ENCODE measurements around the gene ICAM4. TPM values are rescaled to one million over a fixed set of nuclear protein-coding genes. Genes with fewer than 3 reads are reported as not detected.
A peak's percentile ranks its signal among the peaks of the same experiment; 100 is the strongest.

The ICAM4 gene
- polyA plus RNA-seq, 1 donor from 2014 or later = not detected

GRCh38 chr19:10252707-10253106 lies 34.0 kb upstream of the ICAM4 start:
- peak overlapping the region; percentile 92 for H3K4me3 ChIP-seq (ENCODE audit: low read length)
- H3K79me2 ChIP-seq (replicated peaks; ENCODE audit: insufficient read depth, low read length) = peaks cover 7% of the 10 kb centered on the region
- no peaks in the 10 kb centered on the region for H4K20me1 ChIP-seq (ENCODE audit: insufficient read depth)
- H3K9me3 ChIP-seq (ENCODE audit: low read length) = no peaks in the 10 kb centered on the region
- H3K27ac ChIP-seq (ENCODE audit: low read length) = peak overlapping the region; percentile 77
- H2AFZ ChIP-seq (ENCODE audit: low read depth, low read length) = peak overlapping the region; percentile 86
- H3F3A ChIP-seq (ENCODE audit: insufficient read depth, low read length, poor library complexity, severe bottlenecking) = no peaks in the 10 kb centered on the region
- peak overlapping the region; percentile 78 for H3K9ac ChIP-seq (ENCODE audit: low read length)
- H3K4me2 ChIP-seq (ENCODE audit: low read length) = peak overlapping the region; percentile 97
- no peaks in the 10 kb centered on the region for H3K9me2 ChIP-seq (ENCODE audit: insufficient read depth, low read length)
- no peak for TF ChIP-seq POLR2AphosphoS5 (IDR thresholded peaks at IDR 0.05)
- no peak for TF ChIP-seq REST (IDR thresholded peaks at IDR 0.05; ENCODE audit: borderline replicate concordance)
- TF ChIP-seq MXI1 (conservative IDR thresholded peaks at IDR 0.05; ENCODE audit: poor library complexity, severe bottlenecking) = no peak
- TF ChIP-seq RAD21 (conservative IDR thresholded peaks at IDR 0.05) = no peak
- TF ChIP-seq CTCF (IDR thresholded peaks at IDR 0.05; ENCODE audit: poor library complexity, severe bottlenecking) = no peak
- no peaks in the 10 kb centered on the region for H3K27me3 ChIP-seq (ENCODE audit: insufficient read depth, low read depth, low read length)
- no peaks in the 10 kb centered on the region for H3K36me3 ChIP-seq (ENCODE audit: insufficient read depth, low read length)

- Histone ChIP-seq H3K79me2 (replicated peaks; ENCODE audit: insufficient read depth, low read length) (peaks cover 7% of the 10 kb centered on the region), H3F3A (ENCODE audit: insufficient read depth, low read length, poor library complexity, severe bottlenecking) (no peaks in the 10 kb centered on the region), H3K27me3 (ENCODE audit: insufficient read depth, low read depth, low read length) (no peaks in the 10 kb centered on the region), H3K9me3 (ENCODE audit: low read length) (no peaks in the 10 kb centered on the region), H3K4me3 (ENCODE audit: low read length) (no peak overlapping the region), H3K4me2 (ENCODE audit: low read length) (no peak overlapping the region), H3K27ac (ENCODE audit: low read length) (no peak overlapping the region), H3K9ac (ENCODE audit: low read length) (no peak overlapping the region), H4K20me1 (ENCODE audit: insufficient read depth) (no peaks in the 10 kb centered on the region), H3K36me3 (ENCODE audit: insufficient read depth, low read length) (no peaks in the 10 kb centered on the region), H2AFZ (ENCODE audit: low read depth, low read length) (no peak overlapping the region), H3K9me2 (ENCODE audit: insufficient read depth, low read length) (no peaks in the 10 kb centered on the region)
- no peak for TF ChIP-seq RAD21 (conservative IDR thresholded peaks at IDR 0.05)
- TF ChIP-seq SMC3 (conservative IDR thresholded peaks at IDR 0.05; ENCODE audit: poor library complexity) = no peak
- TF ChIP-seq TAF1 (IDR thresholded peaks at IDR 0.05; ENCODE audit: low read depth) = no peak
- no peak for TF ChIP-seq EP300 (conservative IDR thresholded peaks at IDR 0.05; ENCODE audit: poor library complexity, severe bottlenecking)
Observed at GRCh38 chr19:10254244-10254643, 32.5 kb upstream of the ICAM4 start.

- TF ChIP-seq RAD21 (conservative IDR thresholded peaks at IDR 0.05) (no peak), EP300 (conservative IDR thresholded peaks at IDR 0.05; ENCODE audit: poor library complexity, severe bottlenecking) (no peak), POLR2AphosphoS5 (IDR thresholded peaks at IDR 0.05) (no peak), MXI1 (conservative IDR thresholded peaks at IDR 0.05; ENCODE audit: poor library complexity, severe bottlenecking) (no peak), TAF1 (IDR thresholded peaks at IDR 0.05; ENCODE audit: low read depth) (no peak), CTCF (IDR thresholded peaks at IDR 0.05; ENCODE audit: poor library complexity, severe bottlenecking) (no peak), EZH2 (IDR thresholded peaks at IDR 0.05; ENCODE audit: borderline replicate concordance, insufficient read depth, low read length, poor library complexity, severe bottlenecking) (no peak), SMC3 (conservative IDR thresholded peaks at IDR 0.05; ENCODE audit: poor library complexity) (no peak), REST (IDR thresholded peaks at IDR 0.05; ENCODE audit: borderline replicate concordance) (no peak)
- no peak overlapping the region for H3K27ac ChIP-seq (ENCODE audit: low read length)
- H3K36me3 ChIP-seq (ENCODE audit: insufficient read depth, low read length) = no peaks in the 10 kb centered on the region
- H3K9ac ChIP-seq (ENCODE audit: low read length) = no peak overlapping the region
- H2AFZ ChIP-seq (ENCODE audit: low read depth, low read length) = no peak overlapping the region
- H3F3A ChIP-seq (ENCODE audit: insufficient read depth, low read length, poor library complexity, severe bottlenecking) = no peaks in the 10 kb centered on the region
- H3K9me3 ChIP-seq (ENCODE audit: low read length) = no peaks in the 10 kb centered on the region
- no peaks in the 10 kb centered on the region for H4K20me1 ChIP-seq (ENCODE audit: insufficient read depth)
- peaks cover 7% of the 10 kb centered on the region for H3K79me2 ChIP-seq (replicated peaks; ENCODE audit: insufficient read depth, low read length)
- no peaks in the 10 kb centered on the region for H3K9me2 ChIP-seq (ENCODE audit: insufficient read depth, low read length)
- no peaks in the 10 kb centered on the region for H3K27me3 ChIP-seq (ENCODE audit: insufficient read depth, low read depth, low read length)
- no peak overlapping the region for H3K4me2 ChIP-seq (ENCODE audit: low read length)
- no peak overlapping the region for H3K4me3 ChIP-seq (ENCODE audit: low read length)
Observed at GRCh38 chr19:10255358-10255757, 31.4 kb upstream of the ICAM4 start.

Measured in neural cell (in vitro differentiated cells).